Measurements from ENCODE around the gene CYS1. TPM values are rescaled to one million over a fixed set of nuclear protein-coding genes. Genes with fewer than 3 reads are reported as not detected.

CYS1 gene
- total and polyA plus RNA-seq, 4 donors = 0.07 to 4.1 (median 1.0) TPM

GRCh38 chr2:10075571-10076209 is 4.5 kb downstream of the CYS1 start:
- H3K4me3 ChIP-seq (ENCODE audit: low read depth in 1 of 3, low read length in 3 of 3) = no peak overlapping the region
- no peak overlapping the region for H3K9ac ChIP-seq (ENCODE audit: low read depth in 1 of 2, low read length in 2 of 2)
- peaks cover 0 to 6% (median 3%) of the 10 kb centered on the region in 4 donors for H3K27me3 ChIP-seq (ENCODE audit: control insufficient read depth in 4 of 4, insufficient read depth in 4 of 4, low read length in 3 of 4)
- WGBS = 67% methylated on average over 9 of the region's 9 CpGs
- TF ChIP-seq JUND (IDR thresholded peaks at IDR 0.05) = no peak
- no peak for TF ChIP-seq RXRA (IDR thresholded peaks at IDR 0.05)
- TF ChIP-seq MAX (IDR thresholded peaks at IDR 0.05) = no peak
- TF ChIP-seq HNF4A (conservative IDR thresholded peaks at IDR 0.05) = no peak
- TF ChIP-seq, protein P1, sequence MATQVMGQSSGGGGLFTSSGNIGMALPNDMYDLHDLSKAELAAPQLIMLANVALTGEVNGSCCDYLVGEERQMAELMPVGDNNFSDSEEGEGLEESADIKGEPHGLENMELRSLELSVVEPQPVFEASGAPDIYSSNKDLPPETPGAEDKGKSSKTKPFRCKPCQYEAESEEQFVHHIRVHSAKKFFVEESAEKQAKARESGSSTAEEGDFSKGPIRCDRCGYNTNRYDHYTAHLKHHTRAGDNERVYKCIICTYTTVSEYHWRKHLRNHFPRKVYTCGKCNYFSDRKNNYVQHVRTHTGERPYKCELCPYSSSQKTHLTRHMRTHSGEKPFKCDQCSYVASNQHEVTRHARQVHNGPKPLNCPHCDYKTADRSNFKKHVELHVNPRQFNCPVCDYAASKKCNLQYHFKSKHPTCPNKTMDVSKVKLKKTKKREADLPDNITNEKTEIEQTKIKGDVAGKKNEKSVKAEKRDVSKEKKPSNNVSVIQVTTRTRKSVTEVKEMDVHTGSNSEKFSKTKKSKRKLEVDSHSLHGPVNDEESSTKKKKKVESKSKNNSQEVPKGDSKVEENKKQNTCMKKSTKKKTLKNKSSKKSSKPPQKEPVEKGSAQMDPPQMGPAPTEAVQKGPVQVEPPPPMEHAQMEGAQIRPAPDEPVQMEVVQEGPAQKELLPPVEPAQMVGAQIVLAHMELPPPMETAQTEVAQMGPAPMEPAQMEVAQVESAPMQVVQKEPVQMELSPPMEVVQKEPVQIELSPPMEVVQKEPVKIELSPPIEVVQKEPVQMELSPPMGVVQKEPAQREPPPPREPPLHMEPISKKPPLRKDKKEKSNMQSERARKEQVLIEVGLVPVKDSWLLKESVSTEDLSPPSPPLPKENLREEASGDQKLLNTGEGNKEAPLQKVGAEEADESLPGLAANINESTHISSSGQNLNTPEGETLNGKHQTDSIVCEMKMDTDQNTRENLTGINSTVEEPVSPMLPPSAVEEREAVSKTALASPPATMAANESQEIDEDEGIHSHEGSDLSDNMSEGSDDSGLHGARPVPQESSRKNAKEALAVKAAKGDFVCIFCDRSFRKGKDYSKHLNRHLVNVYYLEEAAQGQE (IDR thresholded peaks at IDR 0.05) = no peak
- TF ChIP-seq, protein P2, sequence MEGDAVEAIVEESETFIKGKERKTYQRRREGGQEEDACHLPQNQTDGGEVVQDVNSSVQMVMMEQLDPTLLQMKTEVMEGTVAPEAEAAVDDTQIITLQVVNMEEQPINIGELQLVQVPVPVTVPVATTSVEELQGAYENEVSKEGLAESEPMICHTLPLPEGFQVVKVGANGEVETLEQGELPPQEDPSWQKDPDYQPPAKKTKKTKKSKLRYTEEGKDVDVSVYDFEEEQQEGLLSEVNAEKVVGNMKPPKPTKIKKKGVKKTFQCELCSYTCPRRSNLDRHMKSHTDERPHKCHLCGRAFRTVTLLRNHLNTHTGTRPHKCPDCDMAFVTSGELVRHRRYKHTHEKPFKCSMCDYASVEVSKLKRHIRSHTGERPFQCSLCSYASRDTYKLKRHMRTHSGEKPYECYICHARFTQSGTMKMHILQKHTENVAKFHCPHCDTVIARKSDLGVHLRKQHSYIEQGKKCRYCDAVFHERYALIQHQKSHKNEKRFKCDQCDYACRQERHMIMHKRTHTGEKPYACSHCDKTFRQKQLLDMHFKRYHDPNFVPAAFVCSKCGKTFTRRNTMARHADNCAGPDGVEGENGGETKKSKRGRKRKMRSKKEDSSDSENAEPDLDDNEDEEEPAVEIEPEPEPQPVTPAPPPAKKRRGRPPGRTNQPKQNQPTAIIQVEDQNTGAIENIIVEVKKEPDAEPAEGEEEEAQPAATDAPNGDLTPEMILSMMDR (IDR thresholded peaks at IDR 0.05; ENCODE audit: low read depth, low read length, missing input control) = no peak
- TF ChIP-seq NR2F2 (IDR thresholded peaks at IDR 0.05) = no peak
- no peak for TF ChIP-seq RAD21 (IDR thresholded peaks at IDR 0.05)
- TF ChIP-seq GABPA (IDR thresholded peaks at IDR 0.05 in 1 of 2, conservative IDR thresholded peaks at IDR 0.05 in 1 of 2) = no peak
- TF ChIP-seq ZBTB33 (IDR thresholded peaks at IDR 0.05) = no peak
- no peak for TF ChIP-seq TAF1 (conservative IDR thresholded peaks at IDR 0.05)
- no peak overlapping the region for H3K27ac ChIP-seq (ENCODE audit: low read depth in 1 of 2, low read length in 2 of 2)
- H3K9me3 ChIP-seq (ENCODE audit: control insufficient read depth in 4 of 4, low read length in 3 of 4) = no peaks in the 10 kb centered on the region
- no peaks in the 10 kb centered on the region for H3K36me3 ChIP-seq (ENCODE audit: control insufficient read depth in 4 of 4, insufficient read depth in 3 of 4, low read depth in 1 of 4, low read length in 3 of 4)
- H3K4me1 ChIP-seq (ENCODE audit: control insufficient read depth in 4 of 4, insufficient read depth in 4 of 4, low read length in 3 of 4) = peaks cover 2 to 7% (median 3%) of the 10 kb centered on the region in 4 donors
- no peak for DNase-seq (ENCODE audit: low spot score)

DNA sequence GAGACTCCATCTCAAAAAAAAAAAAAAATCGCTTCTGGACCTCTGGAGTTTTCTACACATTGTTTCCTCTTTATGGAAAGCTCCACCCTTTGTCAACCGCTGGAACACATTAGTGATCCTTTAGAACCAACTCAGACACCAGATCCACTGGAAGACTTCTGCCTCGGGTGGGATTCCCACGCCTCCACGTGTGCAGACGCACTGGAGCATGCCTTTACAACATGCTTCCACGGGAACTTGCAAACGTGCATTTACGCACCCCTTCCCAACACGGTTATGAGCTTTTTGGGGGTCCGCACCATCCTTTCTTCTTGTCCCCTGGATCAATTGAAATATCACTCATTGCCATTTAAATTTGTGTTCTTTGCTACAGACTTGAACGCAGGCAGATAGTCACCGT is 5.1 kb downstream of the CYS1 start:
- no peak for DNase-seq (ENCODE audit: low spot score)
- 87% methylated on average over 13 of the region's 13 CpGs for WGBS
- H3K4me3 ChIP-seq (ENCODE audit: low read depth in 1 of 3, low read length in 3 of 3) = no peak overlapping the region
- no peak for TF ChIP-seq JUND (IDR thresholded peaks at IDR 0.05)
- TF ChIP-seq RAD21 (IDR thresholded peaks at IDR 0.05) = no peak
- TF ChIP-seq HNF4G (IDR thresholded peaks at IDR 0.05) = no peak
- TF ChIP-seq SP1 (IDR thresholded peaks at IDR 0.05) = no peak
- TF ChIP-seq, protein P2 (IDR thresholded peaks at IDR 0.05; ENCODE audit: low read depth, low read length, missing input control) = no peak
- TF ChIP-seq, protein P1 (IDR thresholded peaks at IDR 0.05) = no peak
- no peak for TF ChIP-seq NR2F2 (IDR thresholded peaks at IDR 0.05)
- TF ChIP-seq YY1 (IDR thresholded peaks at IDR 0.05) = no peak
- TF ChIP-seq ZBTB33 (IDR thresholded peaks at IDR 0.05) = no peak

More for the DNA sequence above, 5.1 kb downstream of the CYS1 start:
- H3K9ac ChIP-seq (ENCODE audit: low read depth in 1 of 2, low read length in 2 of 2) = no peak overlapping the region
- no peak overlapping the region for H3K27ac ChIP-seq (ENCODE audit: low read depth in 1 of 2, low read length in 2 of 2)
- H3K36me3 ChIP-seq (ENCODE audit: control insufficient read depth in 4 of 4, insufficient read depth in 3 of 4, low read depth in 1 of 4, low read length in 3 of 4) = no peaks in the 10 kb centered on the region
- peaks cover 0 to 7% (median 2%) of the 10 kb centered on the region in 4 donors for H3K4me1 ChIP-seq (ENCODE audit: control insufficient read depth in 4 of 4, insufficient read depth in 4 of 4, low read length in 3 of 4)
- peaks cover 0 to 6% (median 3%) of the 10 kb centered on the region in 4 donors for H3K27me3 ChIP-seq (ENCODE audit: control insufficient read depth in 4 of 4, insufficient read depth in 4 of 4, low read length in 3 of 4)
- no peaks in the 10 kb centered on the region for H3K9me3 ChIP-seq (ENCODE audit: control insufficient read depth in 4 of 4, low read length in 3 of 4)

All from liver (tissue), 9 donors.